HepG2 (cell line): ENCODE data around the gene S100A16. TPM values are rescaled to one million over a fixed set of nuclear protein-coding genes. Genes with fewer than 3 reads are reported as not detected.

ENCODE experiments used
- HIVEP1 ChIP-seq: sonication (generic); formaldehyde crosslinking; IDR thresholded peaks from 2 replicates; pipeline ENCODE4 v1.4.0; 2020; ENCODE audit warnings: mild to moderate bottlenecking, missing genetic modification reagents
- KDM6A ChIP-seq: IDR thresholded peaks from 2 replicates; pipeline ENCODE4 v1.6.1; 2016; ENCODE audit warnings: low read depth
- NFE2 ChIP-seq: sonication (generic); formaldehyde crosslinking; IDR thresholded peaks from 2 replicates; pipeline ENCODE4 v1.4.0; 2020; ENCODE audit warnings: missing genetic modification reagents
- NR2C2 ChIP-seq: sonication (generic); formaldehyde crosslinking; IDR thresholded peaks from 2 replicates; pipeline ENCODE4 v1.4.0; 2020; ENCODE audit warnings: missing genetic modification reagents, mild to moderate bottlenecking, moderate library complexity, borderline replicate concordance
- POGZ ChIP-seq: sonication (generic); formaldehyde crosslinking; IDR thresholded peaks from 2 replicates; pipeline ENCODE4 v1.4.0; 2020; ENCODE audit warnings: mild to moderate bottlenecking, missing genetic modification reagents
- SALL2 ChIP-seq: sonication (generic); formaldehyde crosslinking; IDR thresholded peaks from 2 replicates; pipeline ENCODE4 v1.8.1; 2023; ENCODE audit warnings: mild to moderate bottlenecking, missing genetic modification reagents, inconsistent platforms
- SOX13 ChIP-seq, 3 experiments: fragments of 450-650 bp in 1 of 3; sonication (generic) in 1 of 3; formaldehyde crosslinking in 1 of 3; IDR thresholded peaks in 2 of 3; conservative IDR thresholded peaks in 1 of 3; 2 replicates each; pipeline versions ENCODE4 v1.5.0 to v1.6.1; 2016 to 2020; ENCODE audit warnings: antibody characterized with exemption in 1 of 3, mild to moderate bottlenecking in 1 of 3, missing compliant biosample characterization in 1 of 3, missing genetic modification reagents in 1 of 3, moderate library complexity in 1 of 3
- SSRP1 ChIP-seq: IDR thresholded peaks from 2 replicates; pipeline ENCODE4 v1.6.1; 2016; ENCODE audit warnings: control low read depth
- TAF1 ChIP-seq: sonication (generic); formaldehyde crosslinking; IDR thresholded peaks from 2 replicates; pipeline ENCODE4 v1.4.0; 2020; ENCODE audit warnings: missing genetic modification reagents
- TARDBP ChIP-seq: sonication (generic); formaldehyde crosslinking; IDR thresholded peaks from 2 replicates; pipeline ENCODE4 v1.8.0; 2022; ENCODE audit warnings: mild to moderate bottlenecking, missing genetic modification reagents
- YEATS4 ChIP-seq: sonication (generic); formaldehyde crosslinking; IDR thresholded peaks from 2 replicates; pipeline ENCODE4 v1.4.0; 2020; ENCODE audit warnings: missing genetic modification reagents, borderline replicate concordance
- ZBTB7B ChIP-seq: sonication (generic); formaldehyde crosslinking; IDR thresholded peaks from 2 replicates; pipeline ENCODE4 v1.4.0; 2020; ENCODE audit warnings: missing genetic modification reagents
- ZNF263 ChIP-seq: sonication (generic); formaldehyde crosslinking; IDR thresholded peaks from 2 replicates; pipeline ENCODE4 v1.4.0; 2020; ENCODE audit warnings: missing genetic modification reagents
- ZNF556 ChIP-seq: sonication (generic); formaldehyde crosslinking; IDR thresholded peaks from 2 replicates; pipeline ENCODE4 v1.4.0; 2020; ENCODE audit warnings: mild to moderate bottlenecking, missing genetic modification reagents, borderline replicate concordance
- ZNF563 ChIP-seq: sonication (generic); formaldehyde crosslinking; IDR thresholded peaks from 2 replicates; pipeline ENCODE4 v1.8.0; 2022; ENCODE audit warnings: mild to moderate bottlenecking, moderate library complexity, missing genetic modification reagents
- polyA plus RNA-seq, 8 experiments: library from polyadenylated mRNA; depleted of rRNA in 3 of 8; stranded (reverse) in 7 of 8; unstranded in 1 of 8; fragments of >200 nt; fragmentation: Illumina TruSeq in 4 of 8; extraction: Trizol in 4 of 8; gene quantifications; 2 replicates each; pipeline versions ENCODE4 v1.2.1 to v1.2.3, GENCODE V29; 2011 to 2016; ENCODE audit warnings: low read depth in 4 of 8, missing spikeins in 1 of 8, mixed read lengths in 1 of 8; ENCODE audit not compliant: insufficient read depth in 1 of 8
- total RNA-seq, 5 experiments: library from RNA; depleted of rRNA; stranded (reverse); fragments of >200 nt; fragmentation: Illumina TruSeq; extraction: Trizol; gene quantifications; 2 replicates each; pipeline ENCODE4 v1.2.3, GENCODE V29; 2016; ENCODE audit warnings: low read depth in 1 of 5
- TF ChIP-seq, protein P1 (sequence below): sonication (generic); formaldehyde crosslinking; IDR thresholded peaks from one replicate; pipeline ENCODE4 v1.5.1; 2020; ENCODE audit warnings: mild to moderate bottlenecking, missing genetic modification reagents; ENCODE audit errors: not compliant biosample characterization
- TF ChIP-seq, protein P2 (sequence below): sonication (generic); formaldehyde crosslinking; IDR thresholded peaks from 2 replicates; pipeline ENCODE4 v1.8.1; 2023; ENCODE audit warnings: mild to moderate bottlenecking, moderate library complexity, missing genetic modification reagents
- TF ChIP-seq, protein P3 (sequence below): sonication (generic); formaldehyde crosslinking; IDR thresholded peaks from 2 replicates; pipeline ENCODE4 v1.4.0; 2020; ENCODE audit warnings: mild to moderate bottlenecking, missing genetic modification reagents

Gene S100A16
- total and polyA plus RNA-seq, 2 of the 13 experiments (the other 11 are each of a cell fraction or from before 2014, with no cell fraction given), result 46.0 to 195 TPM

DNA sequence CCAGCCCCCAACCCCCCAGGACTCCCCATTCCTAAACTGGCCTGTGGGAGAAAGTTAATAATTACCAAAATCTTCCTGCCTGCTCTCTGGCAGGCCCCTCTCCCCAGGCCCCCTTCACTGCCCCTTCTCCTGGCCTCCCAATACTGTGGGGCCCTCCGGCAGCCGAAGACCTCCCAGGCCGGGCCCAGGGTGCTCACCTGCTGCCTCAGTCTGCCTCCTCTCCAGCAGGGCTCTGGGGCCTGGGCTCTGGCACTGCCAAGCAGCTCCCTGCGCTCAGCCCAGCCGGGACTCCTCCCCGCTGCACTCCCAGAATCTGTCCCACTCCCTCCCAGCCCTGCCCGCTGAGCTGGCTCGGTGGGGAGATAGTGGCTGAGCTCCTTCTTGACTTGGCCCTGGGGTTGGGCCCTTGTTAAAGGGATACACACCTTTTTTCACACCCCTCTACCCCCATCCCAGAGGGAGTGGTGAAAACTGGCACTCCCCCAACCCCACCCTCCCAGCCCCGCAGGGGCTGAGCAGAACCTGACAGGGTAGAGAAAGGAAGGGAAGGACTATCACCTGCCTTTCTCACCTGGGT, at the start of gene S100A16 (continued):
- peak; percentile 30; the same call in 1 of the 2 replicates for TF ChIP-seq POGZ
- peak; percentile 87 for TF ChIP-seq ZBTB7B (CRISPR knock-in tag)
- 0 out of 2 replicates have a peak, but pooled peaks have one; percentile 50 for TF ChIP-seq TARDBP (CRISPR knock-in tag)
- no peak for TF ChIP-seq NFE2 (CRISPR knock-in tag)
- no peak for TF ChIP-seq SOX13 (IDR thresholded peaks at IDR 0.05)
- peak in 1 of 2 experiments; percentile 18; a peak in 1 of 4 replicates for TF ChIP-seq SOX13 (CRISPR knock-in tag; conservative IDR thresholded peaks at IDR 0.05 in 1 of 2, IDR thresholded peaks at IDR 0.05 in 1 of 2)
- TF ChIP-seq, protein P1, sequence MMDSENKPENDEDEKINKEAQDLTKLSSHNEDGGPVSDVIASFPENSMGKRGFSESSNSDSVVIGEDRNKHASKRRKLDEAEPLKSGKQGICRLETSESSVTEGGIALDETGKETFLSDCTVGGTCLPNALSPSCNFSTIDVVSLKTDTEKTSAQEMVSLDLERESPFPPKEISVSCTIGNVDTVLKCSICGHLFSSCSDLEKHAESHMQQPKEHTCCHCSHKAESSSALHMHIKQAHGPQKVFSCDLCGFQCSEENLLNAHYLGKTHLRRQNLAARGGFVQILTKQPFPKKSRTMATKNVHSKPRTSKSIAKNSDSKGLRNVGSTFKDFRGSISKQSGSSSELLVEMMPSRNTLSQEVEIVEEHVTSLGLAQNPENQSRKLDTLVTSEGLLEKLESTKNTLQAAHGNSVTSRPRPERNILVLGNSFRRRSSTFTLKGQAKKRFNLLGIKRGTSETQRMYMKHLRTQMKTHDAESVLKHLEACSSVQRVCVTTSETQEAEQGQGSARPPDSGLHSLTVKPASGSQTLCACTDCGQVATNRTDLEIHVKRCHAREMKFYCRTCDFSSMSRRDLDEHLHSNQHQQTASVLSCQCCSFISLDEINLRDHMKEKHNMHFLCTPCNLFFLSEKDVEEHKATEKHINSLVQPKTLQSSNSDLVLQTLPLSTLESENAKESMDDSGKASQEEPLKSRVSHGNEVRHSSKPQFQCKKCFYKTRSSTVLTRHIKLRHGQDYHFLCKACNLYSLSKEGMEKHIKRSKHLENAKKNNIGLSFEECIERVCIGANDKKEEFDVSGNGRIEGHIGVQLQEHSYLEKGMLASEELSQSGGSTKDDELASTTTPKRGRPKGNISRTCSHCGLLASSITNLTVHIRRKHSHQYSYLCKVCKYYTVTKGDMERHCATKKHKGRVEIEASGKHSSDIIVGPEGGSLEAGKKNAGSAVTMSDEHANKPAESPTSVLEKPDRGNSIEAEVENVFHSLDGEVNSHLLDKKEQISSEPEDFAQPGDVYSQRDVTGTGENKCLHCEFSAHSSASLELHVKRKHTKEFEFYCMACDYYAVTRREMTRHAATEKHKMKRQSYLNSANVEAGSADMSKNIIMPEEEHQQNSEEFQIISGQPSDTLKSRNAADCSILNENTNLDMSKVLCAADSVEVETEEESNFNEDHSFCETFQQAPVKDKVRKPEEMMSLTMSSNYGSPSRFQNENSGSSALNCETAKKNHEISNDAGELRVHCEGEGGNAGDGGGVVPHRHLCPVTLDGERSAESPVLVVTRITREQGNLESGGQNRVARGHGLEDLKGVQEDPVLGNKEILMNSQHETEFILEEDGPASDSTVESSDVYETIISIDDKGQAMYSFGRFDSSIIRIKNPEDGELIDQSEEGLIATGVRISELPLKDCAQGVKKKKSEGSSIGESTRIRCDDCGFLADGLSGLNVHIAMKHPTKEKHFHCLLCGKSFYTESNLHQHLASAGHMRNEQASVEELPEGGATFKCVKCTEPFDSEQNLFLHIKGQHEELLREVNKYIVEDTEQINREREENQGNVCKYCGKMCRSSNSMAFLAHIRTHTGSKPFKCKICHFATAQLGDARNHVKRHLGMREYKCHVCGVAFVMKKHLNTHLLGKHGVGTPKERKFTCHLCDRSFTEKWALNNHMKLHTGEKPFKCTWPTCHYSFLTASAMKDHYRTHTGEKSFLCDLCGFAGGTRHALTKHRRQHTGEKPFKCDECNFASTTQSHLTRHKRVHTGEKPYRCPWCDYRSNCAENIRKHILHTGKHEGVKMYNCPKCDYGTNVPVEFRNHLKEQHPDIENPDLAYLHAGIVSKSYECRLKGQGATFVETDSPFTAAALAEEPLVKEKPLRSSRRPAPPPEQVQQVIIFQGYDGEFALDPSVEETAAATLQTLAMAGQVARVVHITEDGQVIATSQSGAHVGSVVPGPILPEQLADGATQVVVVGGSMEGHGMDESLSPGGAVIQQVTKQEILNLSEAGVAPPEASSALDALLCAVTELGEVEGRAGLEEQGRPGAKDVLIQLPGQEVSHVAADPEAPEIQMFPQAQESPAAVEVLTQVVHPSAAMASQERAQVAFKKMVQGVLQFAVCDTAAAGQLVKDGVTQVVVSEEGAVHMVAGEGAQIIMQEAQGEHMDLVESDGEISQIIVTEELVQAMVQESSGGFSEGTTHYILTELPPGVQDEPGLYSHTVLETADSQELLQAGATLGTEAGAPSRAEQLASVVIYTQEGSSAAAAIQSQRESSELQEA (CRISPR knock-in tag), result no peak
- TF ChIP-seq NR2C2 (CRISPR knock-in tag), result peak; percentile 37
- peak; percentile 55 for TF ChIP-seq TAF1 (CRISPR knock-in tag)
- no peak for TF ChIP-seq HIVEP1
- 0 out of 2 replicates have a peak, but pooled peaks have one; percentile 21 for TF ChIP-seq KDM6A (CRISPR knock-in tag)
- peak; percentile 65; the same call in 1 of the 2 replicates for TF ChIP-seq YEATS4 (CRISPR knock-in tag)
- TF ChIP-seq, protein P2, sequence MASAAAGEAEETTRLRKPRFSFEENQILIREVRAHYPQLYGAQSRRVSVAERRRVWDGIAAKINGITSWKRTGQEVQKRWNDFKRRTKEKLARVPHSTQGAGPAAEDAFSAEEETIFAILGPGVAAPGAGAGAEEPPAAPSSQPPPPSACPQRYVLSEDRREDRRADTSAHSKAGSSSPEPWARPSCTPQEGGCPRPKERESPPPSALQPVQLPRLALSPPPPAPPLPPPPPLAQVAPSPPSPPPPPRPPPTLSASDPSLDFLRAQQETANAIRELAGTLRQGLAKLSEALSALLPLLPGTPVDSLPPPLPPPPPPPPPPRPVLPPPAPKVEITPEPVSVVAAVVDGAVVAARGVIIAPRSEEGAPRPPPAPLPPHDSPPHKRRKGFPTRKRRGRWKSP, result 0 out of 2 replicates have a peak, but pooled peaks have one; percentile 72
- TF ChIP-seq, protein P3, sequence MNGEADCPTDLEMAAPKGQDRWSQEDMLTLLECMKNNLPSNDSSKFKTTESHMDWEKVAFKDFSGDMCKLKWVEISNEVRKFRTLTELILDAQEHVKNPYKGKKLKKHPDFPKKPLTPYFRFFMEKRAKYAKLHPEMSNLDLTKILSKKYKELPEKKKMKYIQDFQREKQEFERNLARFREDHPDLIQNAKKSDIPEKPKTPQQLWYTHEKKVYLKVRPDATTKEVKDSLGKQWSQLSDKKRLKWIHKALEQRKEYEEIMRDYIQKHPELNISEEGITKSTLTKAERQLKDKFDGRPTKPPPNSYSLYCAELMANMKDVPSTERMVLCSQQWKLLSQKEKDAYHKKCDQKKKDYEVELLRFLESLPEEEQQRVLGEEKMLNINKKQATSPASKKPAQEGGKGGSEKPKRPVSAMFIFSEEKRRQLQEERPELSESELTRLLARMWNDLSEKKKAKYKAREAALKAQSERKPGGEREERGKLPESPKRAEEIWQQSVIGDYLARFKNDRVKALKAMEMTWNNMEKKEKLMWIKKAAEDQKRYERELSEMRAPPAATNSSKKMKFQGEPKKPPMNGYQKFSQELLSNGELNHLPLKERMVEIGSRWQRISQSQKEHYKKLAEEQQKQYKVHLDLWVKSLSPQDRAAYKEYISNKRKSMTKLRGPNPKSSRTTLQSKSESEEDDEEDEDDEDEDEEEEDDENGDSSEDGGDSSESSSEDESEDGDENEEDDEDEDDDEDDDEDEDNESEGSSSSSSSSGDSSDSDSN (CRISPR knock-in tag), result peak; percentile 71
- peak; percentile 67; the same call in 1 of the 2 replicates for TF ChIP-seq SALL2 (CRISPR knock-in tag)
- peak; percentile 96 for TF ChIP-seq ZNF263 (CRISPR knock-in tag)
- TF ChIP-seq ZNF556 (CRISPR knock-in tag), result peak; percentile 77
- no peak for TF ChIP-seq ZNF563
- TF ChIP-seq SSRP1 (CRISPR knock-in tag), result no peak
